Activated T-helper 2 cell treated with anti-CD3 and anti-CD28 coated beads, Interferon-gamma antibody, Interleukin-2, Interleukin-4, amounts not matched to agents 10 μg/mL and 5 μg/mL and 100 μg/mL, durations not matched to agents 14 hours and 24 hours and 36 hours (primary cell): ENCODE results near the gene CLEC3B. TPM values are rescaled to one million over a fixed set of nuclear protein-coding genes. Genes with fewer than 3 reads are reported as not detected.
A peak's percentile ranks its signal among the peaks of the same experiment; 100 is the strongest.

Experiments used
- DNase-seq: peaks from one replicate; pipeline ENCODE4 v3.0.0; 2021; ENCODE audit warnings: low spot score
- H3K27ac Mint-ChIP-seq: one replicate; pipeline ENCODE4 v1.8.0; 2021; ENCODE audit warnings: mixed read lengths
- H3K27me3 Mint-ChIP-seq: one replicate; pipeline ENCODE4 v1.8.0; 2021; ENCODE audit warnings: low read depth, mixed read lengths
- H3K36me3 Mint-ChIP-seq: one replicate; pipeline ENCODE4 v1.8.0; 2021; ENCODE audit warnings: low read depth, mixed read lengths
- H3K4me1 Mint-ChIP-seq: one replicate; pipeline ENCODE4 v1.8.0; 2021; ENCODE audit warnings: low read depth, mixed read lengths
- H3K4me3 Mint-ChIP-seq: one replicate; pipeline ENCODE4 v1.8.0; 2021; ENCODE audit warnings: low read depth, mild to moderate bottlenecking, moderate library complexity, mixed read lengths
- H3K9me3 Mint-ChIP-seq: one replicate; pipeline ENCODE4 v1.8.0; 2021; ENCODE audit warnings: mixed read lengths
- intact Hi-C: fragments of 100-400 bp; cut with micrococcal nuclease; formaldehyde crosslinking; loops from one replicate; pipeline ENCODE4 v1.15.1; 2023
- total RNA-seq: library from RNA; stranded (reverse); gene quantifications from 2 replicates; pipeline ENCODE4 v1.2.3, GENCODE V29; 2022

Gene CLEC3B
- total RNA-seq, 1 donor from 2014 or later = not detected

DNA sequence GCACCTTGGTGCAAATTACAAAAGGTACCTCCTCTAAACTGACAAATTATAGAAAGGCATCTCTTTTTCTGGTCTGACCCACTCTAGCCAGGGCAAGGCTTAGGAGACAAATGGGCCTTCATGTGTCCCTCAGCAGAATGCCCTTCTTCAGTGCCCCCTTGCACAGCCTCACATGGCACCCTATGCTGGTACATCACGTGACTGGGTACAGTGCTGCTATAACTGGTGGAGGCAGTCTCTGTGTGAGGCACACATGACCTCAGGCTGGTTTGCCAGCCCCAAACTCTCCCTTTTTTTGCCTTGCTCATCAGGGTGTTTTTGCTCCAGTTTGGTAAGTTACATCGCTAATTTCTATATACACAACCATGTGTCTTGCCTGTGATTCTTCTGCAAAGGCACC is 3.1 kb downstream of the CLEC3B start:
- peaks cover 10% of the 10 kb centered on the region for H3K27me3 Mint-ChIP-seq
- no peak overlapping the region for H3K27ac Mint-ChIP-seq
- H3K4me3 Mint-ChIP-seq = no peak overlapping the region
- H3K4me1 Mint-ChIP-seq = peaks cover 4% of the 10 kb centered on the region
- no peak for DNase-seq
- no peaks in the 10 kb centered on the region for H3K36me3 Mint-ChIP-seq
- H3K9me3 Mint-ChIP-seq = no peaks in the 10 kb centered on the region
- intact Hi-C loops = no loop called here

DNA sequence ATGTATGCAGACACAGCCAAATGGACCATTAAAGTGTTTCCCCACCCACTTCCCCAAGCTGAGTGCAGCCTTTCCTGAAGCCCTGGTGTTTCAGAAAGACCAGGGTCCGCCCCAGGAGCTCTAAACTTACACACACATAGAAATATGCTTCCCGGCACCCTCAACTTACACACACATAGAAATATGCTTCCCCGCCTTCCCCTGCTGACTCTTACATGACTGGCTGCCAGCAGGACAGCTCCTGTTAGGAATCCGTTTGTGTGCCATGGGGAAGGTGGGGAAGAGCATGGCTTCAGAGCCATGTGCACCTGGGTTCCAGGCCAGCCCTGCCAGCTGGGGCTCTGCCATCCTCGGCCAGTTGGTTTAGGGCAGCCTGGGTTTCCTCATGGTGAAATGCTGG is 3.6 kb downstream of the CLEC3B start:
- Mint-ChIP-seq H3K36me3 (no peaks in the 10 kb centered on the region), H3K4me3 (no peak overlapping the region), H3K9me3 (no peaks in the 10 kb centered on the region), H3K4me1 (peaks cover 8% of the 10 kb centered on the region), H3K27ac (no peak overlapping the region), H3K27me3 (peaks cover 10% of the 10 kb centered on the region)
- intact Hi-C loops = loop anchor here (10.0 kb wide), 1 partner anchor 495 kb away; no protein-coding TSS in a partner anchor
- no peak for DNase-seq

DNA sequence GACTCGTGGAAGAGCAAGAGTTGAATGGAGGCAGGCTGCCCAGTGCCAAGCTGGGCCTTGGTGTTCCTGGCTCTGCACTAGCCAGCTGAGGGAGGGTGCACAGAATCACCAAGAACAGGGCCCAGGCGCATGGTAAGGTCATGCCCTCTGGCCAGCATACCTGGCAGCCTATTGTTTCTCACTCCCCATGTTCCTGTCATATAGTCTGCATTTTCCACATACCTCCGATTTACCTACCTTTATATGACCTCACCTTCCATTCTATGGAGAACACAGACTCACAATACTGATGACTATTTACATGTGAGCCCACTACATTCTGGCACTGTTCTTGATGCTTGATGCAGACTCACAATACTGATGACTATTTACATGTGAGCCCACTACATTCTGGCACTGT is 5.4 kb downstream of the CLEC3B start:
- H3K27ac Mint-ChIP-seq = no peak overlapping the region
- H3K9me3 Mint-ChIP-seq = no peaks in the 10 kb centered on the region
- intact Hi-C loops = loop anchor here (10.0 kb wide), 1 partner anchor 497 kb away; no protein-coding TSS in a partner anchor
- H3K4me3 Mint-ChIP-seq = no peak overlapping the region
- no peak for DNase-seq
- peaks cover 18% of the 10 kb centered on the region for H3K4me1 Mint-ChIP-seq
- no peaks in the 10 kb centered on the region for H3K36me3 Mint-ChIP-seq
- H3K27me3 Mint-ChIP-seq = peaks cover 12% of the 10 kb centered on the region

DNA sequence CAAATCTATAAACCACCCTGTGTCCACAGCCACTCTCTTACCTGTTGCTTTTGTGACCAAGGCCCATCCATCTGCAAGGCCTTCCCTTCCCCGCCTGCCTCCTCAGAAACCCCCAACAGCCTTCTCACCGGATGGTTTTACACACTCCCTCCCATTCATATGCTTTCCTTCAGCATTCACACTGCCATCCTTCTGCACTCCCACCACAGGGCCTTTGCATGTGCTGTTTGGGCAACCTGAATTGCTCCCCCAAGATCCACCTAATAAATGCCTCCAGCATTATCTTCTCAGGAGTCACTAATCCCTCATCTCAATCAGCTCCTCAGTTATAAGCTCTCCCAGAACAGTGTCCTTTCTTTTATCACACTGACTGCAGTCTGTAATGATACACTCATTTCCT is 6.0 kb downstream of the CLEC3B start:
- Mint-ChIP-seq H3K27me3 (peaks cover 8% of the 10 kb centered on the region), H3K9me3 (no peaks in the 10 kb centered on the region), H3K4me1 (peaks cover 20% of the 10 kb centered on the region), H3K4me3 (no peak overlapping the region), H3K27ac (no peak overlapping the region), H3K36me3 (no peaks in the 10 kb centered on the region)
- intact Hi-C loops = loop anchor here (10.0 kb wide), 1 partner anchor 497 kb away; no protein-coding TSS in a partner anchor
- no peak for DNase-seq

- Mint-ChIP-seq H3K4me1 (peaks cover 25% of the 10 kb centered on the region), H3K27ac (no peak overlapping the region), H3K9me3 (no peaks in the 10 kb centered on the region), H3K27me3 (peaks cover 8% of the 10 kb centered on the region), H3K4me3 (no peak overlapping the region), H3K36me3 (no peaks in the 10 kb centered on the region)
- intact Hi-C loops = loop anchor here (10.0 kb wide), 1 partner anchor 499 kb away; no protein-coding TSS in a partner anchor
- DNase-seq = no peak
Observed at GRCh38 chr3:45033791-45034190, 7.7 kb downstream of the CLEC3B start.

DNA sequence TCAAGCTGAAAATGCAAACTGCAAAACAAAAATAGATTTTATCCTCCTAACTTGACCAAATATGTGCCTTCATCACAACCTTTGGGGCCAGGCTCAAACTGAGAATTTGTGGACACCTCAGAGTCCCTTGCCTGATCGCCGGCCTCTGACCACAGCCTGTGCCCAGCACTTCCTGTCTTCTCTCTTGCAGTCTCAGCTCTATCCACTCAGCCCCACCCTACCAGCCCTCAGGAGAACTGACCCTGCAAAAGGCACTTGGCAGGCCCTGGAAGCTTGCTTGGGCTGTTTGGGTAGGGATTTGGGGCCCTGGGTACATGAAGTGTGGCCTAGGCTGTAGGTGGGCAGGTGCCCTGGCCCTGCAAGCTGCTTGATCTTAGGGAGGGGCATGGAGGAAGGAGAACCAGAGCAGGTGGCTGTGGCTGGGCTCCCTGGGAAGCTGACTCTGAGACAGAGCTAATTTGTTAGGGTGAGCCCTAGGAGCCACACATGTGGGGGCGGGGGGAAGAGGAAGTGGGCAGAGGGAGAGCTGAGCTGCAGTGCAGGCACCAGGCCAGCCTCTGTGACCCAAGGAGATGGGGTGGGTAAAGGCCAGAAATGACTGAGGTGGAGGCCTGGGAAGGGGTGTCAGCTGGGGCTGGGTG is 8.6 kb downstream of the CLEC3B start:
- DNase-seq = peak; percentile 31
- intact Hi-C loops = loop anchor here (10.0 kb wide), 1 partner anchor 500 kb away; no protein-coding TSS in a partner anchor
- Mint-ChIP-seq H3K4me3 (peak overlapping the region; percentile 13), H3K36me3 (no peaks in the 10 kb centered on the region), H3K27ac (peak overlapping the region; percentile 23), H3K27me3 (peaks cover 8% of the 10 kb centered on the region), H3K4me1 (peaks cover 26% of the 10 kb centered on the region), H3K9me3 (no peaks in the 10 kb centered on the region)

GRCh38 chr3:45035441-45036301 is 9.6 kb downstream of the CLEC3B start:
- no peak for DNase-seq
- H3K4me1 Mint-ChIP-seq = peaks cover 35% of the 10 kb centered on the region
- H3K4me3 Mint-ChIP-seq = peak overlapping the region; percentile 71
- H3K9me3 Mint-ChIP-seq = no peaks in the 10 kb centered on the region
- no peaks in the 10 kb centered on the region for H3K36me3 Mint-ChIP-seq
- no peak overlapping the region for H3K27ac Mint-ChIP-seq
- intact Hi-C loops = loop anchor here (10.0 kb wide), 1 partner anchor 501 kb away; no protein-coding TSS in a partner anchor
- H3K27me3 Mint-ChIP-seq = peaks cover 8% of the 10 kb centered on the region

- Mint-ChIP-seq H3K27me3 (peaks cover 8% of the 10 kb centered on the region), H3K4me3 (no peak overlapping the region), H3K27ac (no peak overlapping the region), H3K9me3 (no peaks in the 10 kb centered on the region), H3K4me1 (peaks cover 53% of the 10 kb centered on the region), H3K36me3 (no peaks in the 10 kb centered on the region)
- intact Hi-C loops = loop anchor here (1.0 to 10.0 kb wide), 4 partner anchors 306 to 618 kb away; no protein-coding TSS in a partner anchor
- peak; percentile 88 for DNase-seq
Observed at GRCh38 chr3:45037720-45038455, 11.8 kb downstream of the CLEC3B start.

- peak; percentile 30 for DNase-seq
- Mint-ChIP-seq H3K36me3 (no peaks in the 10 kb centered on the region), H3K9me3 (no peaks in the 10 kb centered on the region), H3K4me1 (peaks cover 41% of the 10 kb centered on the region), H3K27ac (peak overlapping the region; percentile 42), H3K4me3 (no peak overlapping the region), H3K27me3 (peaks cover 6% of the 10 kb centered on the region)
- intact Hi-C loops = loop anchor here (1.0 to 5.0 kb wide), 4 partner anchors 14 to 186 kb away; partner anchors contain the start of gene TMEM158
Observed at GRCh38 chr3:45041666-45042065, 15.6 kb downstream of the CLEC3B start.

DNA sequence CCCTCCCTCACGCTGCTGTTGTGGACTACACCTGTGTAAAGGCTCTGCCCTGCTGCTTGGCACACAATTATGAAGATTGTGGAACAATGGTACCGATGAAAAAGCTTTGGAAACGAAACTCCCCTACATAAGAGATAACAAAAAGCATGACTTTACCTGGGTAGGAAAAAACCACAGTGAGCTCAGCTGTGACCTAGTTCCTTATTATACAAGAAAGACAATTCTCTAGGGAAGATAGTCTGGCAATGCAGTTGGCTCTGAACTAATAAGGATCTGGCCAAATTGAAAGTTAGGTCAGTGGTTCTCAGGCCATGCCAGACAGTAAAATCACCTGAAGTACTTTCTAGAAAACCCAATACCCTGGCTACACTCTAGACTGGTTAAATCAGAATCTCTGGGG is 16.1 kb downstream of the CLEC3B start:
- Mint-ChIP-seq H3K9me3 (no peaks in the 10 kb centered on the region), H3K27ac (no peak overlapping the region), H3K36me3 (no peaks in the 10 kb centered on the region), H3K4me1 (peaks cover 39% of the 10 kb centered on the region), H3K27me3 (peaks cover 8% of the 10 kb centered on the region), H3K4me3 (no peak overlapping the region)
- DNase-seq = no peak
- intact Hi-C loops = loop anchor here (5.0 kb wide), 1 partner anchor 185 kb away; the partner anchor contains the start of gene TMEM158

GRCh38 chr3:45043728-45044299 is 17.7 kb downstream of the CLEC3B start:
- Mint-ChIP-seq H3K4me3 (no peak overlapping the region), H3K9me3 (no peaks in the 10 kb centered on the region), H3K36me3 (no peaks in the 10 kb centered on the region), H3K4me1 (peaks cover 33% of the 10 kb centered on the region), H3K27ac (no peak overlapping the region), H3K27me3 (peaks cover 16% of the 10 kb centered on the region)
- intact Hi-C loops = loop anchor here (5.0 kb wide), 1 partner anchor 183 kb away; the partner anchor contains the start of gene TMEM158
- no peak for DNase-seq

GRCh38 chr3:45048244-45048643 is 22.1 kb downstream of the CLEC3B start:
- no peak for DNase-seq
- Mint-ChIP-seq H3K4me3 (no peak overlapping the region), H3K9me3 (no peaks in the 10 kb centered on the region), H3K27ac (no peak overlapping the region), H3K27me3 (peaks cover 30% of the 10 kb centered on the region), H3K36me3 (no peaks in the 10 kb centered on the region), H3K4me1 (peaks cover 7% of the 10 kb centered on the region)
- intact Hi-C loops = no loop called here
